ENCODE measurements around the gene MLLT3.
"Not testable (repeated sequence)": the region's sequence is repeated elsewhere in the genome, so short reads cannot be mapped to it uniquely, and the experiment has no call there.

MLLT3 gene

DNA sequence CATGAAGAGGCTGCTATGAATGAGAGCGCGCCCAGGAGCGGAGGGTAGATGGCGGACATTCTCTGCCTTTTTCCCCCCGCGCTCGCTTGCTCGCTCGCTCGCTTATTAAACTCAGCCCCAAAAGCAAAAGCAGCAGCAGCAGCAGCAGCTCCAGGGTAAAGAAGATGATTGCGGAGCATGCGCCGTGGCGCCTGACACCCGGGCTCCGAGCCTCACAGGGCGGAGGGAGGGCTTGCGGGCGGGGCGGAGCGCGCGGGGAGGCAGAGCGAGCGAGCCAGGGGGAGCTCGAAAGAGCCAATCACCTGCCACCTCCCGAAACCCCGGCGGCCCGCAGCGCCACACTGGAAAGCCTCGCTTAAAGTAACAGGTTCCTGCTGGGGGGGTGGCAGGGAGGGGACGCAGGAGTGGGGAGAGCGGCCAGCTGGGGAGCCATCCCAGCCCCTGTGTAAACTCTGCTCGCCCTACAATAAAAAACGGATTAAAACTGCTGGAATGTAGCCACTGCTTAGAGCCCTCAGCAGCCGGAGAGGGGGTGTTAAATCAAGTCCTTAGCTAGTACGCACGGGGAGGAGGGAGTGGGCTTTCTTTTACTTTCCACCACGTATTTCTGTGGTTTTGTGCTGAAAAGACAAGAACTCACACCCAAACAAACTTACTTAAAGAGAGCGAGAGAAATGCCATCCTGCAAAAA lies at the start of gene MLLT3:
TSS of gene MLLT3 (minus strand) at position 170 of the 691 bp plus-strand sequence.
- in situ Hi-C loops (cut with HindIII; ENCODE audit: low sequenced_read_pairs): loop anchor here (5.0 to 25.0 kb wide), 3 partner anchors 270 to 610 kb away; no protein-coding TSS in a partner anchor

DNA sequence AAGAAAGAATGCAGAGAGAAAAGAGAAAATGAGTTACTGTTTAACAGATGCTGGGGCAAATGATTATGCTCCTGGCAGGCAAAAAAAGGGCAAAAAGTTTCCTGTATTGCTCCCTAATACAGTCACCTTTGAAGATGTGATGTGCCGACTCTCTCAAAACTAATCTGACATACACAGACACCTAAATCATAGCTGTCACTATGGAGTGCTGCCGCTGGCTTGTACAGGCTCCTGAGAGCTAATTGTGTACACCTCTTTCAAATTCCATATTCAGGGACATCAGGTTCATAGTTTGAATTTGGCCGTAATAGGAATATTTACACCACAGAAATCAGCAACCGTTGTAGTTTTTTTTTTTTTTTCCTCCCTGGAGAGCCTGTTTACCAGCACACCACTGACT lies 49.3 kb upstream of the MLLT3 start:
- in situ Hi-C loops (cut with HindIII; ENCODE audit: low sequenced_read_pairs): no loop called here

DNA sequence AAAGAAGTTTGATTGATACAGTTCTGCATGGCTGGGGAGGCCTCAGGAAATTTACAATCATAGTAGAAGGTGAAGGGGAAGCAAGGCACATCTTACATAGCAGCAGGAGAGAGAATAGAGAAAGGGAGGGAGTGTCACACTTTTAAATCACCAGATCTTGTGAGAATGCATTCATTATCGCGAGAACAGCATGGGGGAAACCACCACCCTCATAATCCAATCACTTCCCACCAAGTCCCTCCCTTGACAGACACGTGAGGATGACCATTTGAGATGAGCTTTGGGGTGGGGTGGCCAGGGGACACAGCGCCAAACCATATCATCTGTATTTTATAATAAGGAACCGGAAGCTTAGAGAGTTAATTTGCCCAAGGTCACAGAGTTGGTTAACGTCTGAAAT lies 48.1 kb upstream of the MLLT3 start:
- in situ Hi-C loops (cut with HindIII; ENCODE audit: low sequenced_read_pairs): no loop called here

DNA sequence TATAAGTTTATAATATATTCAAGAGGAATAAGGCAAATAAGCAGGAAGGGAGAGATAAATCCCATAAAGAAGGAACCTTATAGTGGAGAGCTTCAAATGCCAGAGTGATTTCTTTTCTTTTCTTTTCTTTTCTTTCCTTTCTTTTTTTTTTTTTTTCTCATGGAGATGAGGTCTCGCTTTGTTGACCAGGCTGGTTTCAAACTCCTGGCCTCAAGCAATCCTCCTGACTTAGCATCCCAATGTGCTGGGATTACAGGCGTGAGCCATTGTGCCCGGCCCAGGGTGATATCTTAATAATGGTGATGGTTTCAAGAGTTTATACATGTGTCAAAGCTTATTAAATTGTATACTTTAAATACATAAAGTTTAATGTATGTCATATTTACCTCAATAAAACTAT lies 42.2 kb upstream of the MLLT3 start:
- in situ Hi-C loops (cut with HindIII; ENCODE audit: low sequenced_read_pairs): no loop called here

DNA sequence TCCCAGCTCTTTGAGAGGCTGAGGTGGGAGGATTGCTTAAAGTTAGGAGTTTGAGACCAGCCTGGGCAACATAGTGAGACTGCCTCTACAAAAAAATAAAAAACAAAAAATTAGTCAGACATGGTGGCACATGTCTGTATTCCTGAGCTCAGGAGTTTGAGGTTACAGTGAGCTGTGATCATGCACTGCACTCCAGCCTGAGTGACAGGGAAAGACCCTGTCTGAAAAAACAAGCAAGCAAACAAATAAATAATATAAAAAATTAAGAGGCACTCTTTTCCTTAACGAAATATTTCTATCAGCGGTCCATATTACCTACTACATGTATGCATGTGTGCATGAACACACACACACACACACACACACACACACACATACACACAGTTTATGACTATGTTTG lies 40.8 kb upstream of the MLLT3 start:
- in situ Hi-C loops (cut with HindIII; ENCODE audit: low sequenced_read_pairs): no loop called here

DNA sequence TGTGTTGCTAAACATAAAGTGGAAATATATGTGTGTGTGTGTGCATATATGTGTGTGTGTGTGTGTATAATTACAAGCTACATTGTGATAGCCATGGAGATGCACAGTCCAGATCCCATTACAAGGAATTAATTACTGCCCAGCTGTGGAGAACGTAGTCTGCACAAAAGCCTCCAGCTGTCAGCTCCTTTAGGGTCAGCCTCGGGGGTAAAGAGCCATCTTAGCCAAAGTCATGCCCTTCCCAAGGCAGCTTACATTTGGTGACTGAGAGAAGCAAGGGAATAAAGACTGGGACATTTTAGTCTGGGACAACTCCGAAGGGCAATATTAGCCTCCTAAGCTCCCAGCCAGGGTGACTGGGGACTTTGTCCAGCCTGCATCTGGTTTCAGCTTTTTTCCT lies 39.9 kb upstream of the MLLT3 start:
- in situ Hi-C loops (cut with HindIII; ENCODE audit: low sequenced_read_pairs): no loop called here

DNA sequence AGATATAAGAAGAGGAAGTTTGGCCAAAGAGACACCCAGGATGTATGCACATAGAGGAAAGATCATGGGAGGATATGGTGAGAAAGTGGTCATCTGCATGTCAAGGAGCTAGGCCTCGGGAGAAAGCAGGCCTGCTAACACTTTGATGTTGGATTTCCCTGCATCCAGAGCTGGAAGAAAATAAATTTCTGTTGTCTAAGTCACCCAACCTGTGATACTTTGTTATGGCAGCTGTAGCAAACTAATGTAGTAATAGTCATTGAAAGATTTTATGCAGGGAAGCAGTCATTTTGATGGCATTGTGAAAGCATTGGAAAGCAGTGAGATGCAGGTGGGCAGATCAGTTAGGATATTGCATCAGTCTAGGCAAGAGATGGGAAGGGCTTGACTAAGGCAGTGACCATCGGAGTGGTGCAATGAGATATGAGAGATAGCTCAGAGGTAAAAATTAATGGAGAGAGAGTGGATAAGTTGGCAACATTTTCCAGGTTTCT lies 37.2 kb upstream of the MLLT3 start:
- in situ Hi-C loops (cut with HindIII; ENCODE audit: low sequenced_read_pairs): no loop called here

DNA sequence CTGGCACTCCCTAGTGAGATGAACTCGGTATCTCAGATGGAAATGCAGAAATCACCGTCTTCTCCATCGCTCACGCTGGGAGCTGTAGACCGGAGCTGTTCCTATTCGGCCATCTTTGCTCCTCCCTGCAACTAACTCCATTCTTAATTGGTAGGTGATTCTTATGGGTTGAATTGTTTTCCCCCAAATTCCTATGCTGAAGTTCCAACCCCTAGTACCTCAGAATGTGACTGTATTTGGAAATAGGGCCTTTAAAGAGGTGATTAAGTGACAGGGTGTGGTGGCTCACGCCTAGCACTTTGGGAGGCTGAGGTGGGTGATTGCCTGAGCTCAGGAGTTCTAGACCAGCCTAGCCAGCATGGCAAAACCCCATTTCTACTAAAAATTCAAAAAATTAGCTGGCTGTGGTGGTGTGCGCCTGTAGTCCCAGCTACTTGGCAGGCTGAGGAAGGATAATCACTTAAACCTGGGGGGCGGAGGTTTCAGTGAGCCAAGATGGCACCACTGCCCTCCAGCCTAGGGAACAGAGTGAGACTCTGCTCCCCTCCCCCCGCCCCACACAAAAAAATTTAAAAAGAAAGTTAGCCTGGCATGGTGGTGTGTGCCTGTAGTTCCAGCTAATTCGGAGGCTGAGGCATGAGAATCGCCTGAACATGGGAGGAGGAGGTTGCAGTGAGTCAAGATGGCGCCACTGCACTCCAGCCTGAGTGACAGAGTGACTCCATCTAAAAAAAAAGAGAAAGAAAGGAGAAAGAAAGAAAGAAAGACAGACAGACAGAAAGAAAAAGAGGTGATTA lies 36.6 kb upstream of the MLLT3 start:
- in situ Hi-C loops (cut with HindIII; ENCODE audit: low sequenced_read_pairs): no loop called here

DNA sequence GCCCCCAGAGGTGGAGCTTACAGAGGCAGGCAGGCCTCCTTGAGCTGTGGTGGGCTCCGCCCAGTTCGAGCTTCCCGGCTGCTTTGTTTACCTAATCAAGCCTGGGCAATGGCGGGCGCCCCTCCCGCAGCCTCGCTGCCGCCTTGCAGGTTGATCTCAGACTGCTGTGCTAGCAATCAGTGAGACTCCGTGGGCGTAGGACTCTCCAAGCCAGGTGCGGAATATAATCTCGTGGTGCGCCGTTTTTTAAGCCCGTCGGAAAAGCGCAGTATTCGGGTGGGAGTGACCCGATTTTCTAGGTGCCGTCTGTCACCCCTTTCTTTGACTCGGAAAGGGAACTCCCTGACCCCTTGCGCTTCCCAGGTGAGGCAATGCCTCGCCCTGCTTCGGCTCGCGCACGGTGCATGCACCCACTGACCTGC lies 36.0 kb upstream of the MLLT3 start:
- in situ Hi-C loops (cut with HindIII; ENCODE audit: low sequenced_read_pairs): not testable (repeated sequence)

DNA sequence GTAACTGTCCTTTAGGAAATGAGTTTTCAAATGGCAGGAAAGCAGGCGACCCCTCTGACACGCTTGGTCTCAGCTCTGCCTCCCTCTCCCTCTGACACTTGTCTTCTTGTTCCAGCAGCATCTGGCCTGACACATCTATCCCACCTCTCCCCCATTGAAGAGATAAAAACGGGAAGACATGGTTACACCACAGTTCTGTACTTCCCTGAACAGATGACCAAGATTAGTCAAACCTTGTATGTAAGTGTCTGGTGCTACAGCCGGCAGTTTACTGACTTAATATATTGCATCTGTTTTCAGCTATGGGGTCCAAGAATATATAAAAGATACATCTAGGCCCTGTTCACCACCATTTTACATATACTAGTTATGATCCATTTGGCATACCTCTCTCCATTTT lies 29.6 kb upstream of the MLLT3 start:
- in situ Hi-C loops (cut with HindIII; ENCODE audit: low sequenced_read_pairs): no loop called here

DNA sequence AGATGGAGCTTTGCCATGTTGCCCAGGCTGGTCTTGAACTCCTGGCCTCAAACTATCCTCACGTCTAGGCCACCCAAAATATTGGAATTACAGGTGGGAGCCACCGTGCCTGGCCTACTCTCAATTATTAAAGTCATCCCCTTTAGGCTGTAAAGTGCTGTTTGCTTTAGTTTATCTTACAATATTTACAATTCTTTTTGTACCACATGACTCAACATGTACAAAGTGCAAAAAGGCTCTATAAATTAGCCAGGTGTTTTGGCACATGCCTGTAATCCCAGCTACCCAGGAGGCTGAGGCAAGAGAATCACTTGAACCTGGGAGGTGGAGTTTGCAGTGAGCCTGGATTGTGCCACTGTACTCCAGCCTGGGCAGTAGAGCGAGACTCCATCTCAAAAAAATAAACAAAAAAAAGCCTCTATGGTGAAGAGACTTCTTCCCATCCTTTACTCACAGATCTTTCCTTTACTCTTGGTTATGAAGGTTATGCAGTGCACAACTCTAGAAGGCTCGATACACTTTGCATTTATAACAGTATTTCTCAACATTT lies 28.5 kb upstream of the MLLT3 start:
- in situ Hi-C loops (cut with HindIII; ENCODE audit: low sequenced_read_pairs): no loop called here

DNA sequence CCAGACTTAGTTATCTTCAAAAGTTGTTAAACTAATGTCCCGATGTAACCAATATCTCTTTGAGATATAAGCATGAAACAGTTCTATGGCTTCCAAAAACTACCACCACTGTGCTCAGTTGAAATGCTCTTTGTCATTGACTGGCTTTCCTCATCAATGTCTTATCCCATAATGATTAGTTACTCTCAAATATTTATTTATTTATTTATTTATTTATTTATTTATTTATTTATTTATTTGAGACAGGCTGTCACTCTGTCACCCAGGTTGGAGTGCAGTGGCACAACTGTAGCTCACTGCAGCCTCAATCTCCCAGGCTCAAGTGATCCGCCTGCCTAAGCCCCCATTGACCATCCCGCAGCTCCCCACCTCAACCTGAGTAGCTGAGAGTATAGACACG lies 28.0 kb upstream of the MLLT3 start:
- in situ Hi-C loops (cut with HindIII; ENCODE audit: low sequenced_read_pairs): no loop called here

DNA sequence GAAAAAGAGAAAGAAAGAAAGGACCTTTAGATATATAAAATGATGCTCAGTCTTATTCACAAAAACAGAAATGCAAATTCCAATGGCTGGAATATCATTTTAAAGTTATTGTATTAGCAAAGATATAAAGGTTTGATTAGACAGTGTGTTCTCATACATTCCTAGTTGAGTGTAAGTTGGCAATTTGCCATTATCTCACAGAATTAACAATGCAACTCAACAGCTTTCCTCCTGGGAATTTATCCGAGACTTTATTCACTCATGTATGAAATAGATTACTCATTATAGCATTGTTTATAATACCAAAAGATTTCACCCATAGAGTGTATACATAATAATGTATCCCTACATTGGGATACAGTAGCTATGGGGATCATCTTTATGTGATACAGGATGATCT lies 27.1 kb upstream of the MLLT3 start:
- in situ Hi-C loops (cut with HindIII; ENCODE audit: low sequenced_read_pairs): no loop called here

DNA sequence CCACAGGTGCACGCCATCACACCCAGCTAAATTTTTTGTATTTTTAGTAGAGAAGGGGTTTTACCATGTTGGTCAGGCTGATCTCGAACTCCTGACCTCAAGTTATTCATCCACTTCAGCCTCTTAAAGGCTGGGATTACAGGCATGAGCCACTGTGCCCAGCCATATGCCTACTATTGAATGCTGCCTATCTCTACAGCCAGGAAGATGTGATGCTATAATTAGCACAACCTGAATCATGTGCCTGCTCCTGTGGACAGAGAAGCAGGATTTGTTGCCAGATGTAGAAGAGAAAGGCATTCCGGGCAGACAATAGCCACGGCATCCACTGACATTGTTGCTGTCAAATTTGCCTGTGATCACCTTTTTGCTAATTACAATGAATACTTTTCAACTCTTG lies 24.4 kb upstream of the MLLT3 start:
- in situ Hi-C loops (cut with HindIII; ENCODE audit: low sequenced_read_pairs): no loop called here

DNA sequence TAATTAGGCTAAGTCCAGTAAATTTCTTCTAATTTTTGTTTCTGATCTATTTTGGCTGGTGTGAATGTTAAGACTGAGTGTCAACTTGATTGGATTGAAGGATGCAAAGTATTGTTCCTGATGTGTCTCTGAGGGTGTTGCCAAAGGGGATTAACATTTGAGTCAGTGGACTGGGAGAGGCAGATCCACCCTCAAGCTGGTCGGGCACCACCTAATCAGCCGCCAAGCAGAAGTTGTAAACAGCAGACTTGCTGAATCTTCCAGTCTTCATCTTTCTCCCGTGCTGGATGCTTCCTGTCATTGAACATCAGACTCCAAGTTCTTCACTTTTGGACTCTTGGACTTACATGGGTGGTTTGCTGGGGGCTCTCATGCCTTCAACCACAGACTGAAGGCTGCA lies 21.4 kb upstream of the MLLT3 start:
- in situ Hi-C loops (cut with HindIII; ENCODE audit: low sequenced_read_pairs): loop anchor here (5.0 kb wide), 1 partner anchor 34 kb away; no protein-coding TSS in a partner anchor

DNA sequence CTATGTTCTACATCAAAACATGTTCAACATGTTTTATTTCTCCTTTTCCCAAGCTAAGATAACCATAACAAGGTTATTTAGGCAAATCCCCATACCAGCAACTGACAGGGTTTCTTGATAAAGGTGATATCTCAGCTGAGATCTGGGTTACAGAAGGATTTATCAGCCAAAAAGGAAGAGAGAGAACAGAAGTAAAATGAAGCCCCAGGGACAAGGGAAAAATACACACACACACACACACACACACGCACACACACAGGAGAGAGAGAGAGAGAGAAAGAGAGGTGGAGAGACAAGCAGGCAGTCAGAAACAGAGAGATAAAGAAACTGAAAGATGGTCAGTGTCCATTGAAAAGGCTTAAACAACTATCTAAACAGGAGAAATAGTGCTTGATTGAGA lies 19.7 kb upstream of the MLLT3 start:
- in situ Hi-C loops (cut with HindIII; ENCODE audit: low sequenced_read_pairs): loop anchor here (5.0 kb wide), 1 partner anchor 35 kb away; no protein-coding TSS in a partner anchor

DNA sequence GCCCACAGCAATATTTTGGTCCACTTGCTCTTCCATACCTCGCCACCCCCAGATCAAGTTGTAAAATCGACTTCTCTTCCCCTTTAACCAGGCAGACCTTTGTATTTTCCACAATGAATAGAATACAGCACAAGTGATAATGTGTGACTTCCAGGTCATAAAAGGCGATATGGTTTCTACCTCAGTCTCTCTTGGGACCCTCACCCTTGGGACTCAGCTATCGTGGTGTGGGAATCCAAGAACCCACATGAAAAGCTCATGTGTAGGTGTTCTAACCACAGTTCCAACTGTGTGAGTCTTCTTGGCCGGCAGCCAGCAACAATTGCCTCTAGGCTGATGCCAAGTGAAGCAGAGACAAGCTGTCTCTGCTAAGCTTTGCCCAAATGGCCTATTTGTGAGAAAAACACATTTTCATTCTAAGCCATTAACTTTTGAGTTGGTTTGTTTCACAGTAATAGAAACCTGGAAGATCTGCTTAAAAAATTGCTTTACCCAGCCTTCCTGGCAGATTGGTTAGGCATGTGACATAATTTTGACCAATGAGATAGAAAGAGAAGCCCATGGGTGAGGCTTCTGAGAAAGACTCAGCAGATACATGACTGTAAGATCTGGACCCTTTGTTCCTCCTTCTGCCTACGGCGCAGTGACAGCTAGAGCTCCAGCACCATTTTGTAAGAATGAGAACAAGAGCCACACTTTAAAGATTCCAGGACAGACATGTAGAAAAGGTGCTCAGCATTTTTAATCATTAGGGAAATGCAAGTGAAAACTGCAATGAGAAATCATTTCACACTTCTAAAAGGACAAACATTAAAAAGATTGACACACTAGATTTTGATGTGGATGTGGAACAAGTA lies 18.3 kb upstream of the MLLT3 start:
- in situ Hi-C loops (cut with HindIII; ENCODE audit: low sequenced_read_pairs): loop anchor here (5.0 kb wide), 1 partner anchor 37 kb away; no protein-coding TSS in a partner anchor

DNA sequence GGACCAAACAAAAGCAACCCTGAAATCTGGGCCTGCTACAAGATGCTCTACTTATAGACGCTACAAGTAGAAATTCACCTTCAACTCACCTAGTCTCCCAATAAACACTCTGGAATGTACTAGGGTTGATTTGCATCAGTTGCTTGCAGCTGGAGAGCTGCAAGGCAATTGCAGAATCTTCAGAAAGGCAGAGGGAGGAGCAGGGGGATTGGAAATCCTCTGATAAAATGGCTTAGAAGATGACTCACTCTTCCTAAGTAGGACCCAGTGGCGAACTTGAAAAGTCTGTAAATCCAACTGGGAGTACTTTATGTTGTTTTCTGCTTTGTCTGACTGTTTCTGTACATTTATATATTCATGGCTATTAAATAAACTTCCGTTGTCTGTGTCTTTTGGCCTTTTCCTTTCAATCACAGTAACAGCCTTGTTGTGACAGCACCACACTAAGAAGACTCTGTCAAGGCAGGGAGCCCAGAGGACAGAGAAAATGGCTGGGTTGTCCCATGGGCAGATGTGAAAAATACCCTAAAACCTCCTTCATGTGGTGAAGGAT lies 14.7 kb upstream of the MLLT3 start:
- in situ Hi-C loops (cut with HindIII; ENCODE audit: low sequenced_read_pairs): no loop called here

DNA sequence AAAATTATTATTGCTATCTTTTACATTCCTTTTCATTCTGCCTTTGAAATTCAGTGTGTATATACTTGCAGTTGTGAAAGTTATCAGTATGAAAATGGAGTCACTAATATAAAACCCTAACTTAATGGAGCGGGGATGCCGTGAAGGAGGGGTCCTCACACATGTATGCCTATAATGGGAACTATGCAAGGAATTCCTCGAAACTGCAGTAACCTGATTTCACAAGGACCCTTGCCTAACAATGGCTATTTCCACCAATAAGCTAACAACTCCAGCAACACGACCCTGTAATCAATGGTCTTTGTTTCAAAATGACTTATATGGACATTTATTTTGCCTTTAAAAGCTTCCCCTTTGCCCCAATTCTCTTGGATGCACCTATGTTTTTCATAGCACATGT lies 12.6 kb upstream of the MLLT3 start:
- in situ Hi-C loops (cut with HindIII; ENCODE audit: low sequenced_read_pairs): no loop called here

DNA sequence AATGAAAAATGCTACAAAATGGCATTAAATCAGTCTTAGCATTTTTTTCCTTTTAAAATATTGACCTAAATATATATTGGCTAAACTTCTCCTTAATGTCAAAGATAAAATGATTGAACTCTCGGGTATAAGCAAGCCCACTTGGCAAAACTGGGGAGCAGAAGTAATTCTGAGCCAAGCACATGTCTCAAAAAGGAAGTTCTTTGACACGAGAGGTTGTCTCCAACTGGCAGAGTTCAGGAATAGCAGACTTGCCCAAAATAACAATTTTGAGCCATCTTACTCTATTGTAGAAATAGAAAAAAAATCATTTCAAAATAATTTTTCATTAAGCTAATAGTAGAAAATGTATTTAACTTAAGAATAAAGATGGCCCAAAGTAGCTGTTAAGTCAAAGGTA lies 10.4 kb upstream of the MLLT3 start:
- in situ Hi-C loops (cut with HindIII; ENCODE audit: low sequenced_read_pairs): no loop called here

Data from endothelial cell of hepatic sinusoid (primary cell).